HG03571 (cell line): ENCODE data around the gene PMS2.
"Not testable (repeated sequence)": the region's sequence is repeated elsewhere in the genome, so short reads cannot be mapped to it uniquely, and the experiment has no call there.

ENCODE experiments used
- ATAC-seq: cut with Tn5 transposase; IDR thresholded peaks from one replicate; pipeline ENCODE4 v1.9.1; 2021; ENCODE audit not compliant: unreplicated experiment

The PMS2 gene

GRCh38 chr7:6015917-6016652, 7.2 kb upstream of the PMS2 start:
- no peak for ATAC-seq

DNA sequence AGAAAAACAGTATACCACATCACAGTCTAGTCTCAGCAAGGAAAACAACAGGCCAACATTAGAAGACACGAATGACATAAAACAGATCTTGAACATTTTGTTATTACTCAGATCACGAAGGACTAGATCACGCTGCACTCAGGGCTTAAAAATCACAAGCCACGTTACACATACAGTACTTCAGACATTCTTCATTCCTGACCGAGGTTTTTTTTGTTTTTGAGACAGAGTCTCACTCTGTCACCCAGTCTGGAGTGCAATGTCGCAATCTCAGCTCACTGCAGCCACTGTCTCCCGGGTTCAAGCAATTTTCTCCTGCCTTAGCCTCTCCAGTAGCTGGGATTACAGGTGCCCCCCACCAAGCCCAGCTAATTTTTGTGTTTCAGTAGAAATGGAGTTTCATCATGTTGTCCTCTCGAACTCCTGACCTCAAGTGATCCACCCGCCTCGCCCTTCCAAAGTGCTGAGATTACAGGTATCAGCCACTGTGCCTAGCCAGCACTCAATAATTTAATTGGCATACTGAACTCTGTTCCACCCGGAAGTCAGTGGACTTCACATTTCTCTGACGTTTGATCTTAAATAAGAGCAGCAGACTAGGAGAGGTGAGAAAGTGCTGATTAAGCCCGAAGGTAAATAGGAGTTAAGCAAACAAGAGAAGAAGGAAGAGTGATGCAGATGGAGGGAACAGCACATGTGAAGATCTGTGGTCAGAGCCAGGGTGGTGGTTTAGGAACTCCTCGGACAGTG, 3.7 kb upstream of the PMS2 start:
- no peak for ATAC-seq

- no peak for ATAC-seq
These were observed 2.7 kb upstream of the PMS2 start for GRCh38 chr7:6011541-6011940.

- ATAC-seq = not testable (repeated sequence)
These were observed 1.5 kb upstream of the PMS2 start for GRCh38 chr7:6010370-6010769.

DNA sequence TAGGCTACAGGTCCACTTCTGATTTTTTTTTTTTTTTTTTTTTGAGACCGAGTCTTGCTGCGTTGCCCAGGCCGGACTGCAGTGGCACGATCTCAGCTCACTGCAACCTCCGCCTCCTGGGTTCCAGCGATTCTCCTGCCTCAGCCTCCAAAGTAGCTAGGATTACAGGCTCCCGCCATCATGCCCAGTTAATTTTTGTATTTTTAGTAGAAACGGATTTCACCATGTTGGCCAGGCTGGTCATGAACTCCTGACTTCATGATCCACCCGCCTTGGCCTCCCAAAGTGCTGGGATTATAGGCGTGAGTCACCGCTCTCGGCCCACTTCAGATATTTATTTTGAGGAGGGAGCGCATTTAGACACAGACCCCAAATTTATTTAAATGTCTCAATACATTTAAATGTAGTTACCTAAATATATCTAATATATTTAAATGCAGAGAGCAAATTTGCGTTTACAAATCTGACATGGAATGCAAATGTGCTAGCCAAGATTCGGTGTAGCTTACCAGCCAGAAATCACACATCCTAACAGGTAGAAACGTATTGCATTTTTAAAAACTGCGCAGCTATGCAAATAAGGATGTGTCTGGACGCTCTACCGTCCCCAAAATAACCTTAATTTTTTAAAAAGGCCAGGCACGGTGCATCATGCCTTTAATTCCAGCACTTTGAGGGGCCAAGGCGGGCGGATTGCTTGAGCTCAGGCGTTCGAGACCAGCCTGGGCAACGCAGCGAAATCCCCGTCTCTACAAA, 836 bp downstream of the PMS2 start:
- ATAC-seq = not testable (repeated sequence)

DNA sequence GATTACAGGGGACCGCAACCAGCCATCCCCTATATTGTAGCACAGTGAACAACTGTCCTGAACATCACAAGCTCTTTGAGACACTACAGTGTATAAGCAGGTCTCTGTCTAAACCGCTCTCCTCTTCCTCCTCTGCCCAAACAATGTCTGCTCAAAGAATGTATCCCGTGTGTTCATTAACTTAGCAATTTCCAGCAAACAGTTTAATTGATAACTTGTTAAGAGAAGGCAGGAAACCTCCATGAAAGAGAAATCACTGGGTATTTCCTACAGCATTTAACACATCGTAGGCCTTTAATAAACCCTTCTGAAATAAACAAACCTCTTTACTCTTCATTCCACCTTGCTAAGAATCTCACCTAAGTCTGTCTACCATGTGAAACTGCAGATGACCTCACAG, 1.5 kb downstream of the PMS2 start:
- ATAC-seq = no peak

- no peak for ATAC-seq
These were observed 11.5 kb downstream of the PMS2 start for GRCh38 chr7:5997210-5997808.

DNA sequence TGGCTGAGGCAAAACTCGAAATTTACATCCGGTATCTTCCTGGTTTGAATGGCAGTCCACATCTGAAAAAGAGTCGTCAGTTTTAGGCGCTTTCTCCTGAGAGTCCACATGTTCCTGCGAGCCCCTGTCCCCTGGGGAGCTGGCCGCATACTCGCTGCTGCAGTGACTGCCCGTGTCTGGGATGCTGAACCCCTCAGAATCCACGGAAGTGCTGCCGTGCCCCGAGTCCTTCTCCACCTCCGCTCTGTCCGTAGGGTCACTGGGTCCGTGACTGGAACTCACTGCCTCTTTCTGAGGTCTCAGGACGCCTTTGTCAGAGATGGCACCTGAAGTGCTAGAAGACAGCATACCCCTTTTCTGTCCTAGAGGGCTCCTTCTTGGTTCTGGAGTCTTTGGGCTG, 21.8 kb downstream of the PMS2 start:
- ATAC-seq = not testable (repeated sequence)

DNA sequence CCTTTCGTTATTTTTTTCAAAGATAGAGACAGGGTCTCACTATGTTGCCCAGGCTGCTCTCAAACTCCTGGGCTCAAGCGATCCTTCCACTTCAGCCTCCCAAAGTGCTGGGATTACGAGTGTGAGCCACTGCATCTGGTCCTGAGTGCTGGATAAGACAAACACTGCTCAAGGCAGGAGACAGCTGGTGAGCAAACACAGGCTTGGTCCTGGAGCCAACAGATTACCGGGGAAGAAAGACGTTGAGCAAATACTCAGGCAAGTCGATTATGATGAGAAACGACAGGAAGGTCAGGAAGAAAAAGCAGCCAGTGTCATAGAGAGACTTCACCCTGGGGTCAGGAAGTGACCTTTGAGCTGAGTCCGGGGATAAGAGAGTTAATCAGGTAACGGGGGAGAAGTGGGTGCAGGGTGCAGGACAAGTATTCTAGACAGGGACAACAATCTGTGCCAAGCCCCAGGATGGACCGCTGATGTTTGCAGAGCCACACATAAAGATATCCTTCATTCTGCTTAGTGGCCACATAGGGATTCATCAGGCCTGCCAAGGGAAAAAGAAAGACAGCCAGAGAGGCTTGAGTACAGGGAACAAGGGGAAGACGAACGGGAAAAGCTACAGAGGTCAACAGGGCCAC, 29.1 kb downstream of the PMS2 start:
- not testable (repeated sequence) for ATAC-seq

DNA sequence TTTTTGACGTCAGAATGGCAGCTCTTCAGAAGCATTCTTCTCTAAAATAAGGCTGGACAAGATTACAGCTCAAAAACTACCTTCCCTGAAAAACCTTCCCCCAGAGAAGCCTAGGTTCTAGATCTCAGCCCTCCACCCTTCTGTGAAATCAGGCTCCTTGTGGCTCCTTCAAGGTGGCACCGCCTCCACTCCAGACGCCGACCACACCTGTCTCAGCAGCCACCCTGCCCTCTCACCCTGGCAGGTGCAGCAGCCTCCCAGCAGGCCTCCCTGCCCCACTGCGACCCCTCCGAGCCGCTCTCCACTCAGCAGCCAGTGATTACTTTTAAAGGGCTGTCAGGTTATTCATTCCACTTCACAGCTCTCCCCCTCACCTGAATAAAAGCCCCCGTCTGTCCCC, 35.3 kb downstream of the PMS2 start:
- ATAC-seq = not testable (repeated sequence)

GRCh38 chr7:5970347-5970911, 38.4 kb downstream of the PMS2 start, which contains the start of gene RSPH10B:
Gene RSPH10B (minus strand): TSS chr7:5970689. CDS start chr7:5967116, 3,573 bp downstream.
- not testable (repeated sequence) for ATAC-seq

DNA sequence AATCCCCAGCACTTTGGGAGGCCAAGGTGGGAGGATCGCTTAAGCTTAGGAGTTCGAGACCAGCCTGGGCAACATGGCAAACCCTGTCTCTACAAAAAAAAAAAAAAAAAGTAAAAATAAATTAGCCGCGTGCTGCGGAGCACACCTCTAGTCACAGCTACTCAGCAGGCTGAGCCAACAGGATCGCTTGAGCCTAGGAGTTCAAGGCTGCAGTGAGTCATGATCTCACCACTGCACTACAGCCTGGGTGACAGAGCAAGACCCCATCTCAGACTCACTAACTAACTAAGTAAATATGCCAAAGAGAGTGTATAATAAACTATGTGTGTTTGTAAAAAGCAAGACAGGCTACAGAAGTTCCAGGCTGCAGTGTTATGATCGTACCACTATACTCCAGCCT, 45.0 kb downstream of the PMS2 start:
- ATAC-seq = not testable (repeated sequence)

DNA sequence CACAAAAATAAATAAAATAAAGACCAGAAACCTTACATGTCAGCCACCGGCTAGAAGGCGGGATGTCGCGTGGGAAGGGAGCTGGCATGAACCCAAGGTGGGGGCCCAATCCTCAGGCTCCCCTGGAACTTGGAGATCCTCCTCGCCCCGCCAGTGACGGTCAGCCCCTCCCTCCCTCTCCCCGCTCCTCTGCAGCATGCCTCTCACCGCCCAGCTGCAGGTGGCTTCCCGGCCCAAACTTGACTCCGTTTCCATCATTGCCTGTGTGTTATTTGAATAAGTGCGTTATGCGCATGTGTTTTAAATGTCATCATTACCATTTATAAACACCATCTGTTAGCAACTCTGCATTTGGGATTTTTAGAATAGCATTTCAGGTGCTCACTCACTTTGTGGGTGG, 45.6 kb downstream of the PMS2 start:
- ATAC-seq = not testable (repeated sequence)

DNA sequence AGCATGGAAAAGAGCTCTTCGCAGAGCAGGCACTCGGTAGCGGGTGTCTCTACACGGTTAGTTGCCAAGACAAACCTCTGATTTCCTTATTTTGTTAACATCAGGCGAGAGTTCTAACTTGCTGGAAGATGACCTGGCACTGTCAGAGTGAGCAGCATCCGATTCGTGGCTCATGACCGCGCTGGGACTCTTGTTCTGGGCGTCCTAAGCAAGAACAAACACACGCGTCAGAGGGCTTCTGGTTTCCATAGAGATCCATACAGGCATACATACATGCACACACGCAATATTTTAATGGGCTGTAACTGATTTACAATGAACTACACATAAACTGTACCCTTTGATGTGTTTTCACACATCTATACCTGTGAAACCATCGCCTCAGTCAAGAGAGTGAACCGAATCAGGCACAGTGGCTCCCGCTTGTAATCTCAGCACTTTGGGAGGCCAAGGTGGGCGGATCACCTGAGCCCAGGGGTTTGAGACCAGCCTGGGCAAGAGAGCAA, 73.9 kb downstream of the PMS2 start:
- not testable (repeated sequence) for ATAC-seq

- not testable (repeated sequence) for ATAC-seq
These were observed 76.8 kb downstream of the PMS2 start for GRCh38 chr7:5931905-5932644.

DNA sequence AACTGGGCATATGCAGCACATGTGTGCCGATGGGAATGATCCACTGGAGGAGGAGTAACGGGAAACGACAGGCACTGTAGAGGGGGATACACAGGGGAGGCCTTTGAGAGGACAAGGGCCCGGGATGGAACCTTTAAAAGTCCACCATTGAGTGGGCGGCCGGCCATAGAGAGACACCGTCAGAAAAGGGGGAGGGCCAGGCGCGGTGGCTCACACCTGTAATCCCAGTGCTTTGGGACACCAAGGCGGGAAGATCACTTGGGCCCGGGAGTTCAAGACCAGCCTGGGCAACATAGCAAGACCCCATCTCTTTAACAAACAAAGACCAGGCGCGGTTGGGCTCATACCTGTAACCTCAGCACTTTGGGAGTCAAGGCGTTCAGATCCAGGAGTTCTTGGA, 77.6 kb downstream of the PMS2 start:
- not testable (repeated sequence) for ATAC-seq

DNA sequence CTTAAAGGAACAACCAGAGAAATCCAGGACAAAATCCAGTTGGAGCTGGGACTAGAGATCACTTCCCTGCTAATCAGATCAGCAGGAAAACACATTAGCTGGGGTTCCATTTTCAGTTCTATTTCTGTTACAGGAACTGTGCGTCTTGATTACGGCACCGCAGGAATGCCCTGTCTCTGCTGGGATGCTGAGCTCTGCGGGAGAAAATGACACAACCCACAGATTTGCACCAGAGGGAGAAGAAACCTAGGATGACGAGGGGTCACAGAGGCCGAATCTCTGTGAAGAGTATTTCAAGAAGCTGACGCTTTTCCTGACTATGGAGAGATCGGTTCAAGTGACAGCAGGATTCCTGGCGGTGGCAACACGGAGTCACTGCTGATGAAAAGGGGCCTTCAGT, 78.6 kb downstream of the PMS2 start:
- ATAC-seq = not testable (repeated sequence)

DNA sequence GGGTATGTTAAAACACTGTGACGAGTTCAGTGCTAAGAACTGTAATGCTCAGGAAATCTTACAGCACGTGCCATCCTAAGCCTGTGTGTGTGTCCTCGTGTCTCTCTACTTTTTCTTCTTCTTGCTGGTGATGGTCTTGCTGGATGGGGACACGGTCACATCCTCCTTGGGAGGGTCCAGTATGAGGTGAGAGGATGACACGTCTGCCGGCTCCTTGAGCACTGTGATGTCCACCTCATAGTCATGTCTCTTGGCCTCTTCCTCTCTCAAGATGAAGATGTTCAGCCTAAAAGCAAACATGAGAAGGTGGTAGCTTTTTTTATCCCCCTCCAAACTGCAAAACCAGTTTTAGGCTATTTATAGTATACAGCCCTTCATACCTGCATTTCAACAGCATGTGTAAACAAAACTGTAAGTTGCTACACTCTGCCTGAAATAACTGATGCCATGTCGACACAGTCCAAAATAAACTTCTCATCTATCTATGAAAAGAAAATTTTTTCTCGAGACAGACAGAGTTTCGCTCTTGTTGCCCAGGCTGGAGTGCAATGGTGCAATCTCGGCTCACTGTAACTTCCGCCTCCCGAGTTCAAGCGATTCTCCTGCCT, 82.5 kb downstream of the PMS2 start:
- ATAC-seq = not testable (repeated sequence)

GRCh38 chr7:5924630-5925029, 84.2 kb downstream of the PMS2 start:
- not testable (repeated sequence) for ATAC-seq
